Liver (tissue), 9 donors: ENCODE results near the gene GRIN3A. TPM values are rescaled to one million over a fixed set of nuclear protein-coding genes. Genes with fewer than 3 reads are reported as not detected.

Experiments
- DNase-seq: peaks from one replicate; pipeline ENCODE4 v3.0.0-alpha.2; 2017; ENCODE audit warnings: low spot score
- H3K27ac ChIP-seq, 2 donors: one replicate each; pipeline ENCODE4 v1.7.0; 2013; ENCODE audit warnings: inconsistent platforms in 2 of 2, low read length in 2 of 2, control low read depth in 1 of 2, low read depth in 1 of 2, mild to moderate bottlenecking in 1 of 2
- H3K27me3 ChIP-seq, 4 donors: one replicate each; pipeline versions ENCODE4 v1.6.1 to v1.7.0; 2013; ENCODE audit warnings: low read length in 3 of 4, inconsistent platforms in 1 of 4, mild to moderate bottlenecking in 1 of 4, moderate library complexity in 1 of 4; ENCODE audit not compliant: control insufficient read depth in 4 of 4, insufficient read depth in 4 of 4
- H3K36me3 ChIP-seq, 4 donors: one replicate each; pipeline versions ENCODE4 v1.6.1 to v1.7.0; 2013; ENCODE audit warnings: low read length in 3 of 4, mild to moderate bottlenecking in 3 of 4, low read depth in 1 of 4, moderate library complexity in 1 of 4; ENCODE audit not compliant: control insufficient read depth in 4 of 4, insufficient read depth in 3 of 4
- H3K4me1 ChIP-seq, 4 donors: one replicate each; pipeline versions ENCODE4 v1.6.1 to v1.7.0; 2013; ENCODE audit warnings: low read length in 3 of 4, mild to moderate bottlenecking in 3 of 4, moderate library complexity in 1 of 4; ENCODE audit not compliant: control insufficient read depth in 4 of 4, insufficient read depth in 4 of 4
- H3K4me3 ChIP-seq, 3 donors: one replicate each; pipeline versions ENCODE4 v1.6.1 to v1.7.0; 2013; ENCODE audit warnings: low read length in 3 of 3, control low read depth in 1 of 3, low read depth in 1 of 3, mild to moderate bottlenecking in 1 of 3
- H3K9ac ChIP-seq, 2 donors: one replicate each; pipeline ENCODE4 v1.7.0; 2013; ENCODE audit warnings: low read length in 2 of 2, mild to moderate bottlenecking in 2 of 2, moderate library complexity in 2 of 2, control low read depth in 1 of 2, low read depth in 1 of 2
- H3K9me3 ChIP-seq, 4 donors: one replicate each; pipeline versions ENCODE4 v1.6.1 to v1.7.0; 2013; ENCODE audit warnings: low read length in 3 of 4; ENCODE audit not compliant: control insufficient read depth in 4 of 4
- CTCF ChIP-seq: fragments of 150-350 bp; IDR thresholded peaks from 2 replicates; pipeline ENCODE4 v1.5.1; 2017; ENCODE audit warnings: improper control_type of control experiment, low read depth, low read length; ENCODE audit not compliant: missing input control
- FOXA1 ChIP-seq: IDR thresholded peaks from 2 replicates; pipeline ENCODE4 v1.6.1; 2016; ENCODE audit warnings: antibody characterized with exemption
- GABPA ChIP-seq, 2 donors: IDR thresholded peaks in 1 of 2; conservative IDR thresholded peaks in 1 of 2; 2 replicates each; pipeline ENCODE4 v1.6.1; 2016; ENCODE audit warnings: antibody characterized with exemption in 2 of 2, mild to moderate bottlenecking in 1 of 2, moderate library complexity in 1 of 2
- HNF4A ChIP-seq, 2 donors: conservative IDR thresholded peaks; 2 replicates each; pipeline ENCODE4 v1.6.1; 2016; ENCODE audit warnings: antibody characterized with exemption in 2 of 2, mild to moderate bottlenecking in 2 of 2
- HNF4G ChIP-seq: IDR thresholded peaks from 2 replicates; pipeline ENCODE4 v1.6.1; 2016; ENCODE audit warnings: antibody characterized with exemption
- JUND ChIP-seq, 2 donors: IDR thresholded peaks; 2 replicates each; pipeline ENCODE4 v1.6.1; 2016; ENCODE audit warnings: antibody characterized with exemption in 2 of 2
- MAX ChIP-seq: IDR thresholded peaks from 2 replicates; pipeline ENCODE4 v1.6.1; 2016; ENCODE audit warnings: antibody characterized with exemption
- RAD21 ChIP-seq, 2 donors: IDR thresholded peaks; 2 replicates each; pipeline ENCODE4 v1.6.1; 2016; ENCODE audit warnings: antibody characterized with exemption in 2 of 2, mild to moderate bottlenecking in 2 of 2
- REST ChIP-seq: IDR thresholded peaks from 2 replicates; pipeline ENCODE4 v1.6.1; 2016; ENCODE audit warnings: antibody characterized with exemption, mild to moderate bottlenecking
- RXRA ChIP-seq, 2 donors: IDR thresholded peaks; 2 replicates each; pipeline ENCODE4 v1.6.1; 2017 to 2018; ENCODE audit warnings: antibody characterized with exemption in 2 of 2, mild to moderate bottlenecking in 1 of 2
- SP1 ChIP-seq: IDR thresholded peaks from 2 replicates; pipeline ENCODE4 v1.6.1; 2018; ENCODE audit warnings: antibody characterized with exemption, mild to moderate bottlenecking
- TAF1 ChIP-seq: conservative IDR thresholded peaks from 2 replicates; pipeline ENCODE4 v1.6.1; 2016; ENCODE audit warnings: antibody characterized with exemption, mild to moderate bottlenecking
- YY1 ChIP-seq: IDR thresholded peaks from 2 replicates; pipeline ENCODE4 v1.6.1; 2016; ENCODE audit warnings: antibody characterized with exemption, mild to moderate bottlenecking
- ZBTB33 ChIP-seq: IDR thresholded peaks from 2 replicates; pipeline ENCODE4 v1.6.1; 2016; ENCODE audit warnings: antibody characterized with exemption
- WGBS: extraction: QIAGEN DNeasy Blood & Tissue Kit; methylation state at CpG from one replicate; pipeline ENCODE4 v1.1.7; 2013; 5-methylcytosine and 5-hydroxymethylcytosine counted together
- polyA plus RNA-seq, 2 donors: library from polyadenylated mRNA; stranded (reverse) in 1 of 2; unstranded in 1 of 2; fragments of 200-250 nt in 1 of 2; fragments of >200 nt in 1 of 2; fragmentation: Nextera tagmentation in 1 of 2; extraction: Ambion mirVana in 1 of 2; gene quantifications; one replicate each; pipeline versions ENCODE4 v1.2.1 to v1.2.3, GENCODE V29; 2013 to 2015
- total RNA-seq, 2 donors: library from RNA; depleted of rRNA; stranded (reverse); fragments of >200 nt; gene quantifications; one replicate each; pipeline ENCODE4 v1.2.3, GENCODE V29; 2014
- donor health status: healthy.
- donor health status: healthy.
- donor health status: healthy.
- donor health status: healthy.
- donor health status: healthy.

GRIN3A gene
- total and polyA plus RNA-seq, 4 donors: under 0.01 to 0.23 (median 0.09) TPM

- Histone ChIP-seq H3K4me3 (peak overlapping the region in 1 of 3 donors; percentile 31), H3K27me3 (no peaks in the 10 kb centered on the region), H3K4me1 (peaks cover 8 to 39% (median 24%) of the 10 kb centered on the region in 4 donors), H3K9me3 (no peaks in the 10 kb centered on the region), H3K36me3 (no peaks in the 10 kb centered on the region), H3K27ac (peak overlapping the region; percentile 80 to 93), H3K9ac (no peak overlapping the region)
- no peak for DNase-seq
- TF ChIP-seq CTCF (no peak), FOXA1 (no peak), HNF4G (no peak), YY1 (peak; percentile 12), ZBTB33 (no peak), SP1 (no peak), TAF1 (no peak), JUND (IDR thresholded peaks at IDR 0.05) (peak in 1 of 2 donors; percentile 41), REST (peak; percentile 46), RXRA (IDR thresholded peaks at IDR 0.05) (no peak), GABPA (IDR thresholded peaks at IDR 0.05 in 1 of 2, conservative IDR thresholded peaks at IDR 0.05 in 1 of 2) (no peak), RAD21 (IDR thresholded peaks at IDR 0.05) (peak in 1 of 2 donors; percentile 6)
These were observed 32.1 kb downstream of the GRIN3A start for GRCh38 chr9:101706261-101706798.

GRCh38 chr9:101705135-101705661 lies 33.2 kb downstream of the GRIN3A start:
- Histone ChIP-seq H3K9ac (peak overlapping the region in 1 of 2 donors; percentile 5), H3K4me3 (peak overlapping the region; percentile 49 to 56 (median 56)), H3K27me3 (no peaks in the 10 kb centered on the region), H3K36me3 (no peaks in the 10 kb centered on the region), H3K9me3 (no peaks in the 10 kb centered on the region), H3K4me1 (peaks cover 8 to 39% (median 24%) of the 10 kb centered on the region in 4 donors), H3K27ac (peak overlapping the region; percentile 80 to 93)
- TF ChIP-seq RAD21 (IDR thresholded peaks at IDR 0.05) (peak; percentile 52 to 69), GABPA (IDR thresholded peaks at IDR 0.05 in 1 of 2, conservative IDR thresholded peaks at IDR 0.05 in 1 of 2) (no peak), HNF4A (conservative IDR thresholded peaks at IDR 0.05) (peak in 1 of 2 donors; percentile 7), CTCF (peak; percentile 29), REST (peak; percentile 26), RXRA (IDR thresholded peaks at IDR 0.05) (peak in 1 of 2 donors; percentile 20), MAX (no peak), YY1 (peak; percentile 36)
- 8% methylated on average over 21 of the region's 21 CpGs for WGBS
- DNase-seq: no peak
